ENCODE data around the gene TIMM22.

GRCh38 chr17:1002771-1003555 lies 6.0 kb downstream of the TIMM22 start:
- TF ChIP-seq POLR2A (IDR thresholded peaks at IDR 0.05) (no peak), POLR2AphosphoS5 (IDR thresholded peaks at IDR 0.05) (no peak), EP300 (IDR thresholded peaks at IDR 0.05) (no peak)
- TF ChIP-seq, protein P1, sequence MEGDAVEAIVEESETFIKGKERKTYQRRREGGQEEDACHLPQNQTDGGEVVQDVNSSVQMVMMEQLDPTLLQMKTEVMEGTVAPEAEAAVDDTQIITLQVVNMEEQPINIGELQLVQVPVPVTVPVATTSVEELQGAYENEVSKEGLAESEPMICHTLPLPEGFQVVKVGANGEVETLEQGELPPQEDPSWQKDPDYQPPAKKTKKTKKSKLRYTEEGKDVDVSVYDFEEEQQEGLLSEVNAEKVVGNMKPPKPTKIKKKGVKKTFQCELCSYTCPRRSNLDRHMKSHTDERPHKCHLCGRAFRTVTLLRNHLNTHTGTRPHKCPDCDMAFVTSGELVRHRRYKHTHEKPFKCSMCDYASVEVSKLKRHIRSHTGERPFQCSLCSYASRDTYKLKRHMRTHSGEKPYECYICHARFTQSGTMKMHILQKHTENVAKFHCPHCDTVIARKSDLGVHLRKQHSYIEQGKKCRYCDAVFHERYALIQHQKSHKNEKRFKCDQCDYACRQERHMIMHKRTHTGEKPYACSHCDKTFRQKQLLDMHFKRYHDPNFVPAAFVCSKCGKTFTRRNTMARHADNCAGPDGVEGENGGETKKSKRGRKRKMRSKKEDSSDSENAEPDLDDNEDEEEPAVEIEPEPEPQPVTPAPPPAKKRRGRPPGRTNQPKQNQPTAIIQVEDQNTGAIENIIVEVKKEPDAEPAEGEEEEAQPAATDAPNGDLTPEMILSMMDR (IDR thresholded peaks at IDR 0.05): no peak

Data from stomach (tissue), 4 donors.